Measurements from ENCODE around the gene AK9. TPM values are rescaled to one million over a fixed set of nuclear protein-coding genes. Genes with fewer than 3 reads are reported as not detected.
A peak's percentile ranks its signal among the peaks of the same experiment; 100 is the strongest.

The AK9 gene
- total and polyA plus RNA-seq, 9 of the 15 experiments (the other 6 are each of a cell fraction or from before 2014, with no cell fraction given), result 0.59 to 1.9 (median 1.2) TPM

DNA sequence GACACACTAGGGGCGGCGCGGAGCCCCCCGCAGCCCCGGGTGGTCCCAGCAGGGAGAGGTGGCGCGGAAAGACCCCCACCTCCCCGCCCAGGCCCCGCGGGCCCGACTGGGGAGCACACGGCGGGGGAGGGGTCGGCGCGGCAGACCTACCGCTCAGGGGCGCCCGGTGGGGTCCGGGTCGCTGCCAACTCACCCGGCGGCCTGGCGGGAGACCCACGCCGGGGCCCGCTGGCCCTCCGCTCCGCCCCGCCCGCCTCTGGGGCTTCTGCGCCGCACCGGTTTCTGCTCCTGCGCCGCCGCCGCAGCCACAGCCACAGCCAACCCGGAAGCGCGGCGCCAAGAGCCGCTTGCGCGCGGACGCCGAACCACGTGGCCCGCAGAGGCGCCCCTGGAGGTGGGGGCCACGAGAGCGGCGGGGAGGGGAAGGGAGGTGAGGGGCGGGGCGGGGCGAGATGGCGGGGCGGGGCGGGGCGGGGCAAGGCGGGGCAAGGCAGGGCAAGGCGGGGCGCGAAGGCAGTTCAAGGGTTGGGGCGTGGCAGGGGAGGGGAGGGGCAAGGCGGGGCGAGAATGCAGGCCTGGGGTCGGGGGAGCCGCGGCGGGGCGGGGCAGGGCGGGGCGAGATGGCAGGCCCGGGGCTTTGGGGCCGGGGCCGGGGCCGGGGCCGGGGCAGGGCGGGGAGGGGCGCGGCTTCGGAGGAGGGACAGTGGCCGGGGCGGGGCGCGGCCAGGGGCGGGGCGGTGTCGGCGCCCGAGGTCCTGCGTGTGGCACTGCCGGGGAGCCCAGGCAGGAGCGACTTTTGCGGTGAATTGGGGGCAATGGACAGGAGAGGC, 207.9 kb downstream of the AK9 start, which contains the start of gene ZBTB24 (continued):
- TF ChIP-seq ILF3 (IDR thresholded peaks at IDR 0.05; ENCODE audit: borderline replicate concordance), result no peak
- peak; percentile 95 for TF ChIP-seq MYC (IDR thresholded peaks at IDR 0.05; ENCODE audit: low read depth, low read length)
- TF ChIP-seq MYC (CRISPR knock-in tag; IDR thresholded peaks at IDR 0.05; ENCODE audit: borderline replicate concordance, low read depth), result no peak
- TF ChIP-seq CXXC5 (CRISPR knock-in tag; IDR thresholded peaks at IDR 0.05), result peak; percentile 86
- TF ChIP-seq, protein P1, sequence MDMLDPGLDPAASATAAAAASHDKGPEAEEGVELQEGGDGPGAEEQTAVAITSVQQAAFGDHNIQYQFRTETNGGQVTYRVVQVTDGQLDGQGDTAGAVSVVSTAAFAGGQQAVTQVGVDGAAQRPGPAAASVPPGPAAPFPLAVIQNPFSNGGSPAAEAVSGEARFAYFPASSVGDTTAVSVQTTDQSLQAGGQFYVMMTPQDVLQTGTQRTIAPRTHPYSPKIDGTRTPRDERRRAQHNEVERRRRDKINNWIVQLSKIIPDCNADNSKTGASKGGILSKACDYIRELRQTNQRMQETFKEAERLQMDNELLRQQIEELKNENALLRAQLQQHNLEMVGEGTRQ (CRISPR knock-in tag; IDR thresholded peaks at IDR 0.05), result peak; percentile 92
- TF ChIP-seq THAP12 (CRISPR knock-in tag; IDR thresholded peaks at IDR 0.05), result peak; percentile 45; the same call in 1 of the 2 replicates
- TF ChIP-seq ESRRA (IDR thresholded peaks at IDR 0.05; ENCODE audit: borderline replicate concordance, low read depth), result peak; percentile 32; the same call in 1 of the 2 replicates
- peak; percentile 98 for TF ChIP-seq ELF1 (tag; IDR thresholded peaks at IDR 0.05)
- TF ChIP-seq ZNF143 (CRISPR knock-in tag; IDR thresholded peaks at IDR 0.05), result no peak
- TF ChIP-seq, protein P2, sequence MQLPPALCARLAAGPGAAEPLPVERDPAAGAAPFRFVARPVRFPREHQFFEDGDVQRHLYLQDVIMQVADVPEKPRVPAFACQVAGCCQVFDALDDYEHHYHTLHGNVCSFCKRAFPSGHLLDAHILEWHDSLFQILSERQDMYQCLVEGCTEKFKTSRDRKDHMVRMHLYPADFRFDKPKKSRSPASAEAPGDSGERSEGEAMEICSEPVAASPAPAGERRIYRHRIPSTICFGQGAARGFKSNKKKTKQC (CRISPR knock-in tag; IDR thresholded peaks at IDR 0.05), result peak; percentile 44; the same call in 1 of the 2 replicates
- TF ChIP-seq HDAC1 (IDR thresholded peaks at IDR 0.05), result peak in 1 of 2 experiments; percentile 59; a peak in 1 of 4 replicates
- TF ChIP-seq HOMEZ (CRISPR knock-in tag; IDR thresholded peaks at IDR 0.05), result no peak
- TF ChIP-seq ZNF347 (CRISPR knock-in tag; IDR thresholded peaks at IDR 0.05; ENCODE audit: low read depth), result no peak
- peak; percentile 24 to 80; a peak in 2 of 4 replicates for TF ChIP-seq MNT (conservative IDR thresholded peaks at IDR 0.05)
- TF ChIP-seq ZNF134 (CRISPR knock-in tag; conservative IDR thresholded peaks at IDR 0.05), result no peak
- no peak for TF ChIP-seq ZNF224 (CRISPR knock-in tag; IDR thresholded peaks at IDR 0.05)
- peak in 1 of 2 experiments; percentile 82; a peak in 2 of 4 replicates for TF ChIP-seq NRF1 (conservative IDR thresholded peaks at IDR 0.05 in 1 of 2, IDR thresholded peaks at IDR 0.05 in 1 of 2)
- peak; percentile 91 for TF ChIP-seq POLR2G (IDR thresholded peaks at IDR 0.05; ENCODE audit: low read depth, low read length)
- no peak for TF ChIP-seq PHF21A (IDR thresholded peaks at IDR 0.05; ENCODE audit: borderline replicate concordance, low read depth)
- TF ChIP-seq GABPA (tag; conservative IDR thresholded peaks at IDR 0.05; ENCODE audit: low read depth), result peak; percentile 45

Measured in K562 (cell line).